ENCODE results near the gene MAD2L1. TPM values are rescaled to one million over a fixed set of nuclear protein-coding genes. Genes with fewer than 3 reads are reported as not detected.

MAD2L1 gene
- total and polyA plus RNA-seq, 2 of the 13 experiments (the other 11 are each of a cell fraction or from before 2014, with no cell fraction given): 40.6 to 109 TPM

DNA sequence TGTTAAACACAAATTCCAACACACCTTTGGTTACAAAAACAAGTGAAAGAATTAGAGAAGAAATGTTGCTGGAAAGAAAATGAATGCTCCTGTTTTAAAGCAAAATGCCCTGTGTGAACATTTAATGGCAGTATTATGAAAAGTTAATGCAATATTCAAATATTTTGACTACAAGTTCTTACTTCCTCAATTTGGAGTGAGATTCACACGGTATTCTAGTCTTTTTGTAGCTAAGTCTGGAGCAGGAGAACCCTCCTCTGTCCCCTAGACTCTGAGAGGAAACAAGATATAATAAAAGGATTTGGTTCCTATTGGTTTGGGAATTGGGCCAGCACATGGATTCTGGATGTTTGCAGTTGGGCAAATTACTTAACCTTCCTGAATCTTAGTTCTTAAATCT, 12.7 kb downstream of the MAD2L1 start:
- H3K27me3 ChIP-seq (ENCODE audit: control insufficient read depth in 1 of 2, insufficient read depth in 2 of 2, low read length in 2 of 2): no peaks in the 10 kb centered on the region
- BruUV-seq (replicated peaks): no TSS peak
- no peak overlapping the region for H2AFZ ChIP-seq (ENCODE audit: low read length)
- H3K36me3 ChIP-seq (replicated peaks in 1 of 2; ENCODE audit: control insufficient read depth in 1 of 2, insufficient read depth in 2 of 2, low read length in 2 of 2): peaks cover 0 to 3% of the 10 kb centered on the region in 2 experiments; a peak in 1 of 5 replicates
- TF ChIP-seq SRF (IDR thresholded peaks at IDR 0.05; ENCODE audit: low read depth, low read length) (no peak), ZNF619 (CRISPR knock-in tag; IDR thresholded peaks at IDR 0.05) (no peak), EHMT2 (IDR thresholded peaks at IDR 0.05; ENCODE audit: borderline replicate concordance, low read depth, low read length) (no peak), PHF5A (CRISPR knock-in tag; IDR thresholded peaks at IDR 0.05; ENCODE audit: low read depth, unreplicated experiment) (no peak), ZFP62 (CRISPR knock-in tag; IDR thresholded peaks at IDR 0.05) (no peak), SRSF1 (optimal IDR thresholded peaks at IDR 0.05; ENCODE audit: low read depth, low read length) (no peak), ZNF564 (CRISPR knock-in tag; IDR thresholded peaks at IDR 0.05) (no peak), ZNF703 (CRISPR knock-in tag; IDR thresholded peaks at IDR 0.05; ENCODE audit: borderline replicate concordance) (no peak), MTF1 (CRISPR knock-in tag; IDR thresholded peaks at IDR 0.05) (no peak), ZNF337 (CRISPR knock-in tag; IDR thresholded peaks at IDR 0.05; ENCODE audit: borderline replicate concordance, low read depth) (no peak), ZMYM2 (CRISPR knock-in tag; IDR thresholded peaks at IDR 0.05) (no peak), ZNF296 (CRISPR knock-in tag; conservative IDR thresholded peaks at IDR 0.05) (no peak), ZNF225 (CRISPR knock-in tag; IDR thresholded peaks at IDR 0.05) (no peak)
- TF ChIP-seq, protein P1, sequence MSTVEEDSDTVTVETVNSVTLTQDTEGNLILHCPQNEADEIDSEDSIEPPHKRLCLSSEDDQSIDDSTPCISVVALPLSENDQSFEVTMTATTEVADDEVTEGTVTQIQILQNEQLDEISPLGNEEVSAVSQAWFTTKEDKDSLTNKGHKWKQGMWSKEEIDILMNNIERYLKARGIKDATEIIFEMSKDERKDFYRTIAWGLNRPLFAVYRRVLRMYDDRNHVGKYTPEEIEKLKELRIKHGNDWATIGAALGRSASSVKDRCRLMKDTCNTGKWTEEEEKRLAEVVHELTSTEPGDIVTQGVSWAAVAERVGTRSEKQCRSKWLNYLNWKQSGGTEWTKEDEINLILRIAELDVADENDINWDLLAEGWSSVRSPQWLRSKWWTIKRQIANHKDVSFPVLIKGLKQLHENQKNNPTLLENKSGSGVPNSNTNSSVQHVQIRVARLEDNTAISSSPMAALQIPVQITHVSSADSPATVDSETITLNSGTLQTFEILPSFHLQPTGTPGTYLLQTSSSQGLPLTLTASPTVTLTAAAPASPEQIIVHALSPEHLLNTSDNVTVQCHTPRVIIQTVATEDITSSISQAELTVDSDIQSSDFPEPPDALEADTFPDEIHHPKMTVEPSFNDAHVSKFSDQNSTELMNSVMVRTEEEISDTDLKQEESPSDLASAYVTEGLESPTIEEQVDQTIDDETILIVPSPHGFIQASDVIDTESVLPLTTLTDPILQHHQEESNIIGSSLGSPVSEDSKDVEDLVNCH (CRISPR knock-in tag; IDR thresholded peaks at IDR 0.05): no peak
- TF ChIP-seq, protein P2, sequence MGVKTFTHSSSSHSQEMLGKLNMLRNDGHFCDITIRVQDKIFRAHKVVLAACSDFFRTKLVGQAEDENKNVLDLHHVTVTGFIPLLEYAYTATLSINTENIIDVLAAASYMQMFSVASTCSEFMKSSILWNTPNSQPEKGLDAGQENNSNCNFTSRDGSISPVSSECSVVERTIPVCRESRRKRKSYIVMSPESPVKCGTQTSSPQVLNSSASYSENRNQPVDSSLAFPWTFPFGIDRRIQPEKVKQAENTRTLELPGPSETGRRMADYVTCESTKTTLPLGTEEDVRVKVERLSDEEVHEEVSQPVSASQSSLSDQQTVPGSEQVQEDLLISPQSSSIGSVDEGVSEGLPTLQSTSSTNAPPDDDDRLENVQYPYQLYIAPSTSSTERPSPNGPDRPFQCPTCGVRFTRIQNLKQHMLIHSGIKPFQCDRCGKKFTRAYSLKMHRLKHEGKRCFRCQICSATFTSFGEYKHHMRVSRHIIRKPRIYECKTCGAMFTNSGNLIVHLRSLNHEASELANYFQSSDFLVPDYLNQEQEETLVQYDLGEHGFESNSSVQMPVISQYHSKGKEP (CRISPR knock-in tag; IDR thresholded peaks at IDR 0.05): no peak
- POLR2A ChIA-PET: no interaction called here
- DNase-seq (ENCODE audit: low spot score) (no peak), FAIRE-seq (no peak), ATAC-seq (no peak)
- WGBS (ENCODE audit: low lambda C conversion rate): 93% methylated on average over 1 of the region's 1 CpG
- intact Hi-C loops (cut with micrococcal nuclease; ENCODE audit: unreplicated experiment) (loop anchor here (5.0 kb wide), 1 partner anchor 752 kb away; a partner anchor contains a TSS), in situ Hi-C loops (cut with HindIII; ENCODE audit: extremely low pct_ligation_motif_present, low pct_unique_long_range_greater_than_20kb) (loop anchor here (10.0 kb wide), 3 partner anchors 429 to 1069 kb away; partner anchors contain the start of gene PDE5A)
- H3K4me3 ChIP-seq (replicated peaks in 1 of 3; ENCODE audit: insufficient read depth in 1 of 3, low read depth in 2 of 3, low read length in 3 of 3): no peak overlapping the region
- no peak overlapping the region for H3K4me2 ChIP-seq (ENCODE audit: low read depth, low read length)
- CTCF ChIA-PET (ENCODE audit: low intra/inter-chr PET ratio, low total read pairs): no interaction called here
- H3K9ac ChIP-seq (ENCODE audit: insufficient read depth, low read depth, low read length): no peak overlapping the region
- H3K79me2 ChIP-seq (ENCODE audit: insufficient read depth, low read length): no peaks in the 10 kb centered on the region
- no peaks in the 10 kb centered on the region for H3K9me3 ChIP-seq (ENCODE audit: low read length)
- no peaks in the 10 kb centered on the region for H4K20me1 ChIP-seq (ENCODE audit: insufficient read depth, low read length)
- H3K27ac ChIP-seq (ENCODE audit: extremely low read length, insufficient read depth, low read length): no peak overlapping the region
- no peaks in the 10 kb centered on the region for H3K4me1 ChIP-seq (ENCODE audit: insufficient read depth, low read length)
